ENCODE data around the gene VAV1.

VAV1 gene
- 150 to 158 reads per million in 2 donors for total RNA-seq

- peak; percentile 54 to 95 (median 74) for DNase-seq
Observed at GRCh38 chr19:6772028-6772865, at the start of gene VAV1. Gene VAV1 (plus strand): TSS chr19:6772708. CDS start chr19:6772808, 100 bp downstream.

GRCh38 chr19:6723108-6723618 is 49.3 kb upstream of the VAV1 start:
- no peak for DNase-seq

- DNase-seq: no peak
Observed at GRCh38 chr19:6723738-6724137, 48.8 kb upstream of the VAV1 start.

- no peak for DNase-seq
Observed at GRCh38 chr19:6724631-6725492, 47.6 kb upstream of the VAV1 start.

GRCh38 chr19:6725513-6726231 is 46.8 kb upstream of the VAV1 start:
- DNase-seq: no peak

GRCh38 chr19:6728346-6728745 is 44.2 kb upstream of the VAV1 start:
- DNase-seq: no peak

GRCh38 chr19:6729573-6730152 is 42.8 kb upstream of the VAV1 start:
- no peak for DNase-seq

- DNase-seq: peak in 2 of 5 experiments; percentile 36 to 50
Observed at GRCh38 chr19:6730153-6730804, 42.2 kb upstream of the VAV1 start.

GRCh38 chr19:6730941-6731670 is 41.4 kb upstream of the VAV1 start:
- no peak for DNase-seq

GRCh38 chr19:6731822-6732221 is 40.7 kb upstream of the VAV1 start:
- DNase-seq: no peak

GRCh38 chr19:6732803-6733337 is 39.6 kb upstream of the VAV1 start:
- no peak for DNase-seq

GRCh38 chr19:6733338-6734095 is 39.0 kb upstream of the VAV1 start:
- peak in 1 of 5 experiments; percentile 35 for DNase-seq

- DNase-seq: no peak
Observed at GRCh38 chr19:6734096-6734696, 38.3 kb upstream of the VAV1 start.

GRCh38 chr19:6735181-6735911 is 37.2 kb upstream of the VAV1 start:
- no peak for DNase-seq

- DNase-seq: peak in 4 of 5 experiments; percentile 48 to 93 (median 63)
Observed at GRCh38 chr19:6736169-6736916, 36.2 kb upstream of the VAV1 start.

- DNase-seq: peak in 1 of 5 experiments; percentile 17
Observed at GRCh38 chr19:6736917-6737283, 35.6 kb upstream of the VAV1 start.

- peak; percentile 97 to 100 (median 99) for DNase-seq
Observed at GRCh38 chr19:6737284-6737872, 35.1 kb upstream of the VAV1 start, which contains the start of gene GPR108. Gene GPR108 (minus strand): TSS chr19:6737580. CDS start chr19:6737576, 4 bp downstream.
